SH-SY5Y (cell line): Measurements from ENCODE around the gene BICDL1.

Source experiments
- GATA2 ChIP-seq: IDR thresholded peaks from 2 replicates; pipeline ENCODE4 v1.6.1; 2011; ENCODE audit warnings: mild to moderate bottlenecking, low read depth, low read length
- GATA3 ChIP-seq: IDR thresholded peaks from 2 replicates; pipeline ENCODE4 v1.6.1; 2011; ENCODE audit warnings: low read depth, mild to moderate bottlenecking, low read length, moderate library complexity

GRCh38 chr12:120086801-120087621 is 98.0 kb downstream of the BICDL1 start:
- TF ChIP-seq GATA2 (no peak), GATA3 (no peak)
